ENCODE measurements around the gene HOXB5. TPM values are rescaled to one million over a fixed set of nuclear protein-coding genes. Genes with fewer than 3 reads are reported as not detected.

HOXB5 gene
- total RNA-seq, 1 donor from 2014 or later = 0.55 TPM

GRCh38 chr17:48617471-48618255, 24.1 kb upstream of the HOXB5 start:
- DNase-seq (ENCODE audit: low spot score) = no peak
- no peak for ATAC-seq

- DNase-seq (ENCODE audit: low spot score) = no peak
- ATAC-seq = no peak
Observed at GRCh38 chr17:48616717-48617470, 23.3 kb upstream of the HOXB5 start.

- ATAC-seq (no peak), DNase-seq (ENCODE audit: low spot score) (no peak)
Observed at GRCh38 chr17:48615963-48616716, 22.6 kb upstream of the HOXB5 start.

GRCh38 chr17:48615047-48615962, 21.7 kb upstream of the HOXB5 start, which contains the start of gene HOXB8:
TSS of gene HOXB8 (minus strand) at chr17:48615292. CDS start at chr17:48614704, 588 bp downstream.
- no peak for ATAC-seq

DNA sequence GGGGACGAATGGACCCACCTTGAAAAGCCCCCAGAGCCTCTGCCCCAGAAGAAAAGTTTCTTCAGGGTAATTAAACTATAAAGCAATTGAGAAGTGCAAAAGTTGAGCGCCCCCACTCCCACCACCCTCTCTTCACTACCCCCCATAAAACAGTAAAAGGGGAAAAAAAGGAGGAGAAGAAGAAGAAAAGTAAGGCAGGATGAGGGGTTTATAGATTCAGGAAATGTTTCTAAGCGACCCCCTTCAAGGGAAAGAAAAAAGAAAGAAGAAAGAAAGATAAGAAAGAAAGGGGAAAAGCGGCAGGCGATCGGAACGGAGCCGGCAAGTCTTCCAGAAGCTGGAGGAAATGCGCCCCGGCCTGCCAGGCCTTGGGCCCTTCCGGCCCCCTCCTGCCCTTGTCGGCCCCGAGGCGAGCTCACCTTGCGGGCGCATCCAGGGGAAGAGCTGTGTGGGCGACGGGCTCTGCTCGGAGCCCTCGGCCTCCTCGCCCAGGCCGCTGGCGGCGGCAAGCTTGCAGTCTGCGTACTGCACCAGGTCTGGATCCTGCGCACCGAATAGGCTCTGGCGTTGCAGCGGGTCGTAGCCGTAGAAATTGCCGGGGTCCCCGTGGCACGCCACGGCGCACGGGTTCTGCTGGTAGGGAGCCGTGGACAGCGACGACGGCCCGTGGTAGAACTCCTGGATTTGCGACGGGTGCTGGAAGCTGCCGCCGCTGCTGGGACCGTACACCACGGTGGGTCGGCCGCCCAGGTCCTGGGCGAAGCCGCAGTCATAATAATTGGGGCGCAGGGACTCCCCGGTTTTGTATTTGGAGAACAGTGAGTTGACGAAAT, 20.5 kb upstream of the HOXB5 start:
- ATAC-seq (no peak), DNase-seq (ENCODE audit: low spot score) (no peak)

More at GRCh38 chr17:48615047-48615962, 21.7 kb upstream of the HOXB5 start, which contains the start of gene HOXB8:
- no peak for DNase-seq (ENCODE audit: low spot score)

DNA sequence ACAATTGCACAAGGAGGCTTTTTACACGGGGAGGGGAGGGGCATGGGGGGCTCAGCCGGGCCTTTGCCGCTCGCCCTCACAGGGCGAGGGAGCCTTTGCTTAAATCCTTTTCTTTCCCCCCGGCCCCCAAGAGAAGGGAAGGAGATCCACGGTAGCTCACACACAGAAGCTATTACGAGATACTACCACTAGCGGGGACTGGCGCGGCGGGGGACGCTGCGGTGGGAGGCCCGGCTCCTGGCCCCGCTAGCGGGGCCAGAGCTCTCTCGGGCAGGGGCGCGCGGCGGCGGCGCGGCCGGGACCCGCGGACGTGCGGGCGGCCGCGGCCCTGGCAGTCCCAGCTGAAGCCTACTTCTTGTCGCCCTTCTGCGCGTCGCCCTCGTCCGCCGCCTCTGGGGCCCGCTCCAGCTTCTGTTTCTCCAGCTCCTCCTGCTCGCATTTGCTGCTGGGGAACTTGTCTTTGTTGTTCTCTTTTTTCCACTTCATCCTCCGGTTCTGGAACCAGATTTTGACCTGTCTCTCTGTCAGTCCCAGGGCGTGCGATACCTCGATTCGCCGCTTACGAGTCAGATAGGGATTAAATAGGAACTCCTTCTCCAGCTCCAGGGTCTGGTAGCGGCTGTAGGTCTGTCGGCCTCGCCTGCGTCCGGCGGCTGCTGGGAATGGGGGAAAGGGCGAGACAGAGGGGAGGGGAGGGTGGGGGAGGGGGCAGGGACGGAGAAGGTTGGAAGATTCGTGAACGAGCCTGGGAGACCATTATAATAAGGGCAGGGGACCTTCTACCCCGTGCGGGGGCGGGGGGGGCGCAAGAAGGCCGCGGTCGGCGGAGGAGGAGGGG, 19.5 kb upstream of the HOXB5 start:
- ATAC-seq (peak; percentile 54), DNase-seq (ENCODE audit: low spot score) (no peak)

- no peak for DNase-seq (ENCODE audit: low spot score)
Observed at GRCh38 chr17:48612456-48612853, 18.9 kb upstream of the HOXB5 start.

DNA sequence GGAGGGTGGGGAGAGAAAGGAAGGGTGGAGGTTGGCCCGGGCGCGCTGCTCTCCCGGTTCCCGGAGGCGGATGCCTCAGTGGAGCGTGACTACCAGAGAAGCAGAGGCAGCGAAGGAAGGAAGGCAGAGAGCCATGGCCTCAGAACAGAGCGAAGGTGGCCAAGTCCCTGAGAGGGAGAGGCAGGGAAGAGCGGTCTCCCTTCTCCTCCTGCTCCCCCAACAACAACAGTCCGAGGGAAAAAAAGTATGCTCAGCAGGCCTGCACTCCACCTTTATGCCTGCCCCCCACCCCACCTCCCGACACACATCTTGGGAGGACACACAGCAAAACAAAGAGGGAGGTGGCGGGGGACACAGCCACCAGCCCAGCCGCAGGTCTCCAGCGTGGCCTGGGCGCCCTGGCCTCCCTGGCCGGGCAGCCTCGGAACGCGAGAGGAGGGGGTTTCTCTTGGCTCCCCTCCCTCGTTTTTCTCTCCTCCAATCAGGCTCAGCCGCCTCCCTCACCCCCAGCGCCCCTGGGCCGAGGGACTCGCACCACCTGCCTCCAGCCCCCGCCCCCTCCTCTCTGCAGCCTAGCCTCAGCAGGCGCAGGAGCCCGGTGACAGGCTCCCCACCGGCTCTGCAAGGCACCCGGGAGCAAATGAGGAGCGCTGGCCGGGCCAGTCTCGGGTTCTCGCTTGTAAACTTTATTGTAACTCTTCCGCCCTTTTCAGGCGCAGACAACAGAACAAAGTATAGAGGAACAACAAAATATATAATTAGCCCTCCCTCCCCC, 18.3 kb upstream of the HOXB5 start:
- ATAC-seq (peak; percentile 19), DNase-seq (ENCODE audit: low spot score) (no peak)

More at GRCh38 chr17:48612456-48612853, 18.9 kb upstream of the HOXB5 start:
- ATAC-seq = no peak

- DNase-seq (ENCODE audit: low spot score) = no peak
- no peak for ATAC-seq
Observed at GRCh38 chr17:48611213-48611612, 17.6 kb upstream of the HOXB5 start.

DNA sequence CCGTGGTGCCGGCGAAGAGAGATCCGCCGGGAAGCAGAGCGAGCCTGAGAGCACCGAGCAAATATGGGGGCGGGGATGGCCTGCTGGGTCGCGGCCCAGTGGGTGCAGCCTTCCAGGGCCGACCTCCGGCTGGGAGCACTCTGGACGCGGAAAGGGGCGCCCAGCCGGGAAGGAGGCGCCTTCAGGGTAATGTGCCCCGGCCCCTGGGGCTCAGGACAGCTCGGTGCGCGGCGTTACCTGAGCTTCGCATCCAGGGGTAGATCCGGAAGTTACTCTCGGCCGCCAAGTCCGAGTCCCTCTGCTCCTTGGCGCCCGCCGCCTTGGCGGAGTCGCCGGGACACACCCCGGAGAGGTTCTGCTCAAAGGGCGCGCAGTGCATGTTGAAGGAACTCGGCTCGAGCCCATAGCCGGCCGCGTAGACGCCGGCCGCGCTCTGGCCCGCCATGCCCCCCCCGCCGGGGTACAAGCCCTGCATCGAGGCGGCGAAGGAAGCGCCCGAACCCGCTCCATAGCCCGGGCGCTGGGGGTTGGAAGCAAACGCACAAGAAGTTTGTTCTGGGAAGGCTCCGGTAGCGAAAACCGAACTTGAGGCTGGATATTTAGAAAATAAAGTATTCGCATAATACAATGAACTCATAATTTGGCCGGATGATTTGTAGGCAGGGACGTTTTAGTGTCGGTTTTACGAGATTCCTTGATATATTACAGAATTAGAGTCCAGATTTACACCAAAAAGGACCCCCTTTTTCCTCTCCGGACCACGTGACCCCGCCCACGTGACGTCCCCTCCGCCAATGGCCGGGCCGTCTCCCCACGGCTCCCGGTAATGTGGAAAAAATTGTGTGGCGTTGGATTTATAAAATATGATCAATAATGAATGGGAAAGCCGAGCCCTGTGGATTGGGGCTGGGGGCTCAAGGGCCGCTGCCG, 17.0 kb upstream of the HOXB5 start, which contains the start of gene HOXB7:
Gene HOXB7 (minus strand): TSS at position 736 of the 930 bp plus-strand sequence. CDS start 99 bp downstream, at position 637.
- no peak for DNase-seq (ENCODE audit: low spot score)
- ATAC-seq = peak; percentile 29

DNA sequence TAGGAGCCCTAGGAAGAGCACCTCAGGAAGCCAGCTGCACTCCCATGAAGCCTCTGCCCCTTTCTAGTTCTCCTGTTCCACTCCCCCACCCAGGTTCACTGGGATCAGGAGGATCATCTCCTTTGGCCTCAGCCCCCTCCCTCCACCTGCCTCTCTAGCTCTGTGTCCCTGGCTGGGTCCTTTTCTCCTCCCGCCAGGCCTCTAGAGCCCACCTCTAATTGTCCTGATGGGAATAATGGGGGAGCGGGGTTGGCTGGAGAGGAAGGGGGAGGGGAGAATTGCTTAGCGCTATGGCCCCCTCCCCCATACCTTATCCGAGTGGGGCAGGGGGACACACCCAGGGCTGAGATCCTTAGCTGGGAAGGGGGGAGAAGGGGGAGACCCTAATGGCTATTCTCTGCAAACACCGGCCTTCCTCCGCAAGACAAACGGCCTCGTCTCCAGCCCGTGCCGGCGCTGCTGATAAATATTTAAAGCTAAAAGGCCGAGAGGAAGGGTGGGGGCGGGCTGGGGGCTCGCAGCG, 16.2 kb upstream of the HOXB5 start:
- DNase-seq (ENCODE audit: low spot score) (no peak), ATAC-seq (no peak)

- DNase-seq (ENCODE audit: low spot score) = no peak
- no peak for ATAC-seq
Observed at GRCh38 chr17:48609033-48609432, 15.5 kb upstream of the HOXB5 start.

- no peak for ATAC-seq
- DNase-seq (ENCODE audit: low spot score) = no peak
Observed at GRCh38 chr17:48608494-48608834, 14.9 kb upstream of the HOXB5 start.

GRCh38 chr17:48606892-48607614, 13.5 kb upstream of the HOXB5 start:
- ATAC-seq (no peak), DNase-seq (ENCODE audit: low spot score) (no peak)

All from left lobe of liver (tissue), 2 donors.